Fibroblast of skin of right biceps (primary cell): Measurements from ENCODE around the gene SKOR2.

ENCODE experiments used
- DNase-seq: peaks from one replicate; pipeline ENCODE4 v3.0.0-alpha.2; 2013

The SKOR2 gene

GRCh38 chr18:47260120-47260923, 8.9 kb upstream of the SKOR2 start:
- peak; percentile 49 for DNase-seq

GRCh38 chr18:47254341-47254939, 3.0 kb upstream of the SKOR2 start:
- DNase-seq: peak; percentile 54

- DNase-seq: no peak
Measured at GRCh38 chr18:47253101-47253654, 1.7 kb upstream of the SKOR2 start.

DNA sequence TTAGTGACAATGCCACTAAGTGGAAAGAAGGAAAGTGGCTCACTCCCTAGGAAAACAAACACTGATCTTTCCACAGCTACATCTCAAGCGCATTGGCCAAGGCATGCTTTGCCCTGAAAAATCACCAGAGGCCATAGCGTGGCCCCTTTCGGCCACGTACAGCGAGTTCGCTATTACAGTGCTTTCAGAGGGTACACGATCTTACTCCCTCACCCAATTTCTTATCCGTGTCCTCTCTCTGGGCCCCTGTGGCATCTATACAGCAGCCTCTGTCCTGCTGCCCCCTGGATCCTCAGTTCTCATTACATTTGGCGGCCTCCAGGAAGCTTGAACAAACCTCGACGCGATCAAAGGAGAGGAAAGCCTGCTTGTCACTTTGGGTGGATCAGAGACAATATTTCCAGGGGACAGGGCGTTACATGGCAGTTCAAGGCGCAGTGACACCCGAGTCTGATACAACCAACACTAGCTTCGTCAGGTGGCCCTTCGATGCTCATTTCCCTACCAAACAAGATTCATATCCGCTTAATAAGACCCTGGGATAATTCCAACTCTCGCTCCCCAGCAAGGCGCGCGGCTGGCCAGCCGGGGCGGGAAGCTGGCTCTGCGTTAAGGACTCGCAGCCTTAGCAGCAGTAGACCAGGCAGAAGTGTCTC, 941 bp downstream of the SKOR2 start:
- no peak for DNase-seq

GRCh38 chr18:47249314-47249981, 2.0 kb downstream of the SKOR2 start:
- no peak for DNase-seq

- DNase-seq: no peak
Measured at GRCh38 chr18:47248604-47249313, 2.7 kb downstream of the SKOR2 start.

GRCh38 chr18:47248115-47248603, 3.3 kb downstream of the SKOR2 start:
- DNase-seq: no peak

DNA sequence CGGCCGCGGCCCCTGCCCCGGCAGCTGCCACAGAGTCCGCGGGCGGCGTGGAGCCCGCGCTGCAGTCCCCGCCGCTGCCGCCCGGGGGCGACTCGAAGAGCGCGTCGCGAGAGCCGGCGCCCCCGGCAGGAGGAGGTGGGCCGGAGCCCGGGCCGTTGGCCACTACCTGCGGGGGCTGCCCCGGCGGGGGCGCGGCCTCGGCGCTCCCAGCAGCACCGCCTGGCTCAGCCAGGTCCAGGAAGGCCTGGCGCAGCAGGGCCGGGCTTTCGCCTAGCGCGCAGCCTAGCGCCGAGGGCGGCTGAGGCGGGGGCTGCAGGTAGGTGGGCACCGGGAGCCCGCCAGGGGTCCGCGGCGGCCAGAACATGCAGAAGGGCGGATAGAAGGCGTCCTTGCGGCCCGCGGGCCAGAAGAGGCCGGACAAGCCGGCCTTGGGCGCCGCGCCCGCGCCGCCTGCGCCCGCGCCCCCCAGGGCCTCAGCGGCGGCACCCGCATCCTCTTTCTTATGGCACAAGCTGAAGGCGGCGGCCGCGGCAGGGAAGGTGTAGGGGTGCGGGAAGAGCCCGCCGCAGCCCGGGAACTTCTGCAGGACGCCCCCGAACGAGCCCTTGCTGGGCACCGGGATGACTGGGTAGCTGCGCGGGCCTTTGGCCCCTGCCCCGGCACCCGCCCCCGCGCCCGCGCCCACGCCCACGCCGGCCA, 3.9 kb downstream of the SKOR2 start:
- DNase-seq: no peak

DNA sequence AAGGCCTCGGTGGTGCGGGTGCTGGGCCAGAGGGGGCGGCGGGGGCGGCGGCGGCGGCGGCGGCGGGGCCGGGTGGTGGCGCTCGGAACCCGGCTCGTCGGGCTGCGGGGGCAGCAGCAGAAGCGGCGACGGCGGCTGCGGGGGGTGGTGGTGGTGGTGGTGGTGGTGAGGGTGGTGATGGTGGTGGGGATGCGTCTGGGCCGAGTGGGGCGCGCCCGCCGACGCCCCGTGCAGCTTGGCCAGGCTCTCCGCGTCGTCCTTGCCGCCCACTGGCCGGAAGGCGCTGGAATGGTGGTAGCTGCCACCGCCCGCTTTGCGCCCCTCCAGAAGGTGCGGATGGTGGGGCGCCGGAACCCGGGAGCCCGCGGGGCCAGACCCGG, 4.4 kb downstream of the SKOR2 start:
- no peak for DNase-seq

DNA sequence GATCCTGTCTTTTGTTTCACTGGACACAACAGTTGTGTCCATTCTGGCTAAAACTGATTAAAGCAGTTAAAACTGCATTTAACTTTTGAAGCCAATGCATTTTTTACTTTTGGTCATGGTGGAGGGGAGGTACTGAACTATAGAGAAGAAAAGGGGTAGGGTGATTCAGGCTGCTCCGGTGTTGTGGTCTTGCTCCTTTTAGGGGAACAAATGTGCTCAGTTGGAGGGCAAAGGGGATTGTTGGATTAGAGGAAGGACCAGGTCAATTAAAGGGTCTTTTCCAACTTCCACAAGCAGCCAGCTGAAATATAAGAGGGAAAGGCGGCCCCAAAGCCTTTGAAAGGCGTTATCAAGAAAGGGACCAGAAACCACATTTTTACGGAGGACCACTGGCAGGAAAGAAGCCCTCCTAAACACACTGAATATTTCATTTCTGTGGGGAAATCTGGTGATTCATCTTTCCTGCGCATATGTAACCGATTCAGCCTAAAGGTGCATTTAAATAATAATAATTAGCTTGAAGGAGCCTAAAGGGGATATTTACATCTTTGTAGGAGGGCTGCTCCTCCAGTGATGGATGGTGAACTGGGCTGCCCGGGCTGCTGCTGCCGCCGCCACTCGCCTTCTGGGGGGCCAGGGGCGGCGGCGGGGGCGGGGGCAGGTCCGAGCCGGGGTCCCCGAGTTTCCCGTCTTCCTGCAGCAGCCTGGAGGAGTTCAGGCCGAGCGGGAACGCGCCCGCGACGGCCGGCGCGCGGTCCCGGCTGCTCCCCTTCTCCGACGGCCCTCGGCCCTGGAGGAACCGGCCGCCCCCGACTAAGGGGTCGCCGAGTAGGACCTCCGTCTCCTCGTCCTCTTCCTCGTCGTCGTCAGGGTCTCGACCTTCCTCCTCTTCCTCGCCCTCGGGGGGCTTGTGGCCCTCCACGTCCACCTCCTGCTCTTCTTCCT, 5.2 kb downstream of the SKOR2 start:
- DNase-seq: no peak

GRCh38 chr18:47244086-47244485, 7.4 kb downstream of the SKOR2 start:
- no peak for DNase-seq

DNA sequence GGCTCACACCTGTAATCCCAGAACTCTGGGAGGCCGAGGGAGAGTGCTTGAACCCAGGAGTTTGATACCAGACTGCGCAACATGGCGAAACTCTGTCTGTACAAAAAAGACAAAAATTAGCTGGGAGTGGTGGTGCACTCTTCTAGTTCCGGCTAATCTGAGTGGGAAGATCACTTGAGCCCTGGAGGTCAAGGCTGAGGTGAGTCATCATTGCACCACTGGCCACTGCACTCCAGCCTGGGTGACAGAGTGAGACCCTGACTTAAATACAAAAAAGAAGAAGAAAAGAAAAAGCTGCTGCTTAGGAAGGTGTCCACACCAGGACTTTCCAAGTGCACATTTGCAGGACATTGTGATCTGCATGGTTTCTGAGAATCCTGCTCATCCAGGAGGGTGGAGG, 16.4 kb downstream of the SKOR2 start:
- DNase-seq: no peak

GRCh38 chr18:47226660-47227059, 24.8 kb downstream of the SKOR2 start:
- no peak for DNase-seq

DNA sequence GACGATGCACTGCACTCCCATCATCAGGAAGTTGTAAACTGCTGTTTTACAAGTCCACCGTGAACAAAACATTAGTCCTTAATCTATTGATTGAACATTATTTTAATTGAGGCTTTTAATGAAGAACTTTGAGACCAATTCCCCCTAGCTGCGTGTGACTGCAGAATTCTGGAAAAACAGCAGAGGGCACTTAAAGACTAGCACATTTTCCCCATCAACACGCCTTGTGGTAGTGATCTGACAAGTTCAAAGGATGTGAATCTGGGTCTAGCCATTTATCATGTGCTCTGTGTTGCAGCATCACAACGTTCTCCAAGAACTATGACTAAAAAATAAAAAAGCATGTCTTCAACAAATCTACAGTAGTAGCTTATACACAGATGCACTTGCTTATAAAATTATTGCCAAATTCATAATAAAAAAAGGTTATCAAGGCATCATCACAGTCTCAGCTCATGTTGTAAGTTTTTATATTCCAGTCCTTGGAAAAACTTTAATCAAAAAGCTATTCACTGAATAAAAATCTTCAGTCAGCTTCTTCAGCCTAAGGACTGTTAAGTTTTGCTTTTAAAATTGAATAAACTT, 35.8 kb downstream of the SKOR2 start:
- DNase-seq: peak; percentile 44

DNA sequence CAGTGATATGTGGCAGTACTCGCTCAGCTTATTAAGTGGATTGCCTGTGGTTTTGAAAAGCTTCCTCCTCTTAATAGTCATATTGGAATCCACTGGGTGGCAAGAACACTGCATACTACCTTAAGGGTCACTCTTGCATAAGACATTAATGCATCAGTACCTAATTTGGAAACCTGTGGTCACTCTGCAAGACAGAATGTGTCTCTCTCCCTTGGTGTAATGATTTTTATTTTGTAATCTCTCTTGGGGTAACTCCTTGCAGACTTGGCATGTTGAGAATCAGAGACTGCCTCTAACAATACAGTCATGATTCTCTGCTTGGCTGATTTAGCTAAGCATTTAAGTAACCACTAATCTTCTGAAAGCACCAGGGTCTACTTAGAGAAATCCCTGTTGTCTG, 42.3 kb downstream of the SKOR2 start:
- DNase-seq: peak; percentile 6

- DNase-seq: peak; percentile 32
Measured at GRCh38 chr18:47206945-47207637, 44.4 kb downstream of the SKOR2 start.

- peak; percentile 33 for DNase-seq
Measured at GRCh38 chr18:47204908-47205522, 46.4 kb downstream of the SKOR2 start.

GRCh38 chr18:47203626-47204464, 47.6 kb downstream of the SKOR2 start:
- DNase-seq: no peak
